Ammon's horn (tissue), 1 donor: ENCODE data around the gene BBLN.

Source experiments
- DNase-seq: peaks from one replicate; pipeline ENCODE4 v3.0.0-alpha.2; 2016; ENCODE audit warnings: low spot score

BBLN gene

DNA sequence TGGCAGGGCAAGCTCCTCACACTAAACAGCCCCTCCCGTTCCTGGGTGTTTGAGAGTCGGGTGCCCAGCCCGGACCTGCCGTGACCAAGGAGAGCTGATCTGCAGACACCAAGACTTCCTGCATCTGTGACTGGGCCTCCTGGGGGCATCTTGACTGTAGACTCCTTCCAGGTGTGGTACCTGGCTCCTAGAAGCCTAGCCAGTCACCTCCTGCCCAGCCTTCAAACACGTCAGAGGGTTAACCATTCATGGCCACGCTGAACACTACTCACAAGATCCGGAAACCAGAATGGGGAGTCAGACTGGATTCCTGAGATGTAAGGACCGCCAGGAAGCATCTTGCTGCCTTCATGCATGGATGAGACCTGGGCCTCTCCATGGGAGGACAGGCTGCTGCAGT lies 14.5 kb upstream of the BBLN start:
- DNase-seq: no peak

DNA sequence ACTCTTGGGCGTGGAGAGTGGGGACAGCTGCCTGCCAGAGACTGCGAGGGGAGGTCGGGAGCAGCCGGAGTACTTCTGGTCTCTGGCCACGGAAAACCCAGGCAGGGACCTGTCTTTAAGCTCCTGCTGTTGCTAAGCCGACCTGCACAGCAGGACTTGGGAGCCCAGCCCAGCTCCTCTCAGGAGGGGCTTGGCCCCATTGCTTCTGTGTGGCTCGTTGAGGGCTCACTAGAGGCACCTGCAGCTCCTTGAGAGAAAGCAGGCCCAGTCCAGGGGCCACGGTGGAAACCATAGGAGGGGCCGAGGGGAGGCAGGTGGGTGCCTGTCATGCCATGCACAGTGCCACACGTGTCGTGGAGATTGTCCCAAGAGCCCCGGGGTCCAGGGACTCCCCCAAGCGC lies 14.1 kb upstream of the BBLN start:
- DNase-seq: no peak

DNA sequence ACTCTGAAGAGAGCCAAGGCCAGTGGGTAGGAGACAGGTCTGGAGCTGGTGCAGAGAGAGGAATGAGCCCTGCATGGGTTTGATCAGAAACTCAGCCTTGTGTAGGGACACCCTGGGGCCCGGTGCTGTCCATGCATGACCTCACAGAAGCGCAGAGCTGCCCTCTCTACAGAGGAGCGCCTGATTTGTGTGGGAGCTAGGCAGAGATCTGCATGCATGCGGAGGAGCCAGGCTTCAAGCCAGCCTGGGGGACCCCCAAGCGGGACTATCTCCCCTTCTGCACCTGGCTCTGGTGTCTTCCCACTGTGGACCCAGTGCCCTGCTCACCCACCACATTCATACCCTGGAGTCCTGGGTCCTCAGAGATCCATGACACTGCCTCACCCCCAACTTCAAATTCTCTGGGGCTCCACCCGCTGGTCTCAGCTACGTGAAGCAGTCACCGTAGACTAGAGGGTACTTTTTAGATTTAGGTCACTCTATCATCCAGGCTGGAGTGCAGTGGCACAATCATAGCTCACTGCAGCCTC lies 13.4 kb upstream of the BBLN start:
- no peak for DNase-seq

GRCh38 chr9:128148509-128149000 lies 11.5 kb upstream of the BBLN start:
- DNase-seq: no peak

- no peak for DNase-seq
These were observed 10.9 kb upstream of the BBLN start, which contains the start of gene LCN2 for GRCh38 chr9:128149001-128149701. LCN2 (plus strand) TSS chr9:128149453; CDS start chr9:128149526, 73 bp downstream.

DNA sequence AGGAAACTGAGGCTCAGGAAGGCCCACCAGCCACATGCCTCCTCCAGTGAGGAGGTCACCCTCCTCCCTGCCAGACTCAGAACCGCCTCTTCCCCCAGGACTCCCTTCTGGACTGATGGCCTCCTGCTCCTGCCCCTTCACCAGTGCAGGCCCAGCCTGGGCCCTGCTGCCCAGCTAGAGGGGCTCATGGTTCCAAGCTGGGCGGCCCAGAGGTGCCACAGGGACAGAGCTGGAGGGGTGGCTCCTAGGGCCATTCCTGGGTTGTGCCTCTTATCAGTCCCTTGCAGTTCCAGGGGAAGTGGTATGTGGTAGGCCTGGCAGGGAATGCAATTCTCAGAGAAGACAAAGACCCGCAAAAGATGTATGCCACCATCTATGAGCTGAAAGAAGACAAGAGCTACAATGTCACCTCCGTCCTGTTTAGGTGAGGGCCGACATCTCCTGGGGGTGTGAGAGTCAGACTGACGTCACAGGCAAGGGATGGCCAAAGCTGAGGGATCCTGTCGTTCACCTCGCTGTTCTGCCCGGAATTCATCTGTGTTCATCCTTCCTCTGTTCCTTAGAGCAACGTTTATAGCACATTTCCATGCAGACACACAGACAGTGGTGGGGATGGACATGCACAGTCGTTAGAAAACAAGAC lies 10.0 kb upstream of the BBLN start:
- DNase-seq: no peak

- DNase-seq: no peak
These were observed 9.3 kb upstream of the BBLN start for GRCh38 chr9:128150594-128151308.

DNA sequence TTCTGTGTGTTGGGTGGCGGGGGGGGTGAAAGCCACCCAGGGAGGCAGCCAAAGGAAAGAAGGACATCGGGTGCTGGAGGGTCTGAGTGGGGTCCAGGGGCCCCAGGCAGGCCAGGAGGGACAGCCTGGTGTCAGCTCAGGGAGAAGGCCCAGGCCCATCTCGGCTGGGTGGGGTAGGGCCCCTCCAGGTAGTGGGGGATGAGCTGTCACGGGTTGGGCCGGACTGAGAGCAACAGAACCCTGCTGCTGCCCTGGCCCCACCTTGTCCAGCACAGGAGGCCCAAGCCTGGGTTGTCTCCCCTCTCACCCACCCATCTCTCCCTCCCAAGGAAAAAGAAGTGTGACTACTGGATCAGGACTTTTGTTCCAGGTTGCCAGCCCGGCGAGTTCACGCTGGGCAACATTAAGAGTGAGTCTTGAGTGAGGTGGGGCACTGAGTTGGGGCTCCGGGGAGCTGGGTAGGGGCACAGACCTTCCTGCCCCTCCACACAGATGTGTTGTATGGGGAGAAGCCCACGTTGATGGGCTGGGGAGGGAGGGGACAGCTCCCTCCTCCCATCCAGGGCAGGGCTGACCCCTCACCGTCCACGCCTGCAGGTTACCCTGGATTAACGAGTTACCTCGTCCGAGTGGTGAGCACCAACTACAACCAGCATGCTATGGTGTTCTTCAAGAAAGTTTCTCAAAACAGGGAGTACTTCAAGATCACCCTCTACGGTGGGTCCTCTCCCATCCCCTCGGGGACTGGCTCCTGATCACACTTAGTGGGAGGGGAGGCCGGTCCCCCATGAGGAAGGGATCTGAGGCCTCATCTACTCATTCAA lies 8.5 kb upstream of the BBLN start:
- DNase-seq: no peak

DNA sequence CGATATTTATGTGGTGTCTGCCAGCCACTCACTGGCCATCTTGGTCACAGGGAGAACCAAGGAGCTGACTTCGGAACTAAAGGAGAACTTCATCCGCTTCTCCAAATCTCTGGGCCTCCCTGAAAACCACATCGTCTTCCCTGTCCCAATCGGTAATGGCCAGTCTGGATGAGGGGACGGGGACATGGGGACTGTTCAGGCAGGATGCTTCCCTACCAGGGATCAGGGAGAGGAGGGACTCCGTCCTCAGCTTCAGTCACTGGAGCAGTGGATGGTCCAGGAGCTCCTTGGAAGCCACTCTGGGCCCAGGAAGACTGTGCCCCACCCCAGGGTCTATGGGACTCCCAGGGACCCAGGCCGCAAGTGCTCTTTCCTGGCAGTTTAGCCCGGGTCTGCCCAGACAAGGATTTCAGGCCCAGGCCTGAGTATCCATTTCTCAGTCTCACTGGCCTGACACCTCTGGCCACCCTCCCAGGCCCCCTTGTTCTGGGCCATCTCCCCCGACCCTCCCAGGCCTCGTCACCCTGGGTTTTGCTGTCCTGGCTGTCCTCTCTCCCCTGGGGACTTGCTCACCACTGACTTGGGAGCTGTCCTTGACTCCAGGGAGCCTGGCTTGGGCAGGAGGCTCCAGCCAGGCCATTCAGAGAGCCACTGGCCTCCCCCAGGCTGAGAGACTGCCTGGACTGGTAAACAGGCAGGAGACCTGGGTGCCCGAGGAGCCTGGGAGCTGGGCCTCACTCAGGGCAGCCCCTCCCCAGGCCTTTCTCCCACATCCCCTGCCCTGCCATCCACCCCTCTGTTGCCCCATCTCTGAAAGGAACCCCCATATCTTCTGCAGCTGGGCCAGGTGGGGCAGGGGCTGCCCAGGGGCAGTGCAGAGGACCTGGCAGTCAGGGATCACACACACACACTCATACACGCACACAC lies 7.7 kb upstream of the BBLN start:
- no peak for DNase-seq

- DNase-seq: no peak
These were observed 6.8 kb upstream of the BBLN start for GRCh38 chr9:128153060-128153946.

DNA sequence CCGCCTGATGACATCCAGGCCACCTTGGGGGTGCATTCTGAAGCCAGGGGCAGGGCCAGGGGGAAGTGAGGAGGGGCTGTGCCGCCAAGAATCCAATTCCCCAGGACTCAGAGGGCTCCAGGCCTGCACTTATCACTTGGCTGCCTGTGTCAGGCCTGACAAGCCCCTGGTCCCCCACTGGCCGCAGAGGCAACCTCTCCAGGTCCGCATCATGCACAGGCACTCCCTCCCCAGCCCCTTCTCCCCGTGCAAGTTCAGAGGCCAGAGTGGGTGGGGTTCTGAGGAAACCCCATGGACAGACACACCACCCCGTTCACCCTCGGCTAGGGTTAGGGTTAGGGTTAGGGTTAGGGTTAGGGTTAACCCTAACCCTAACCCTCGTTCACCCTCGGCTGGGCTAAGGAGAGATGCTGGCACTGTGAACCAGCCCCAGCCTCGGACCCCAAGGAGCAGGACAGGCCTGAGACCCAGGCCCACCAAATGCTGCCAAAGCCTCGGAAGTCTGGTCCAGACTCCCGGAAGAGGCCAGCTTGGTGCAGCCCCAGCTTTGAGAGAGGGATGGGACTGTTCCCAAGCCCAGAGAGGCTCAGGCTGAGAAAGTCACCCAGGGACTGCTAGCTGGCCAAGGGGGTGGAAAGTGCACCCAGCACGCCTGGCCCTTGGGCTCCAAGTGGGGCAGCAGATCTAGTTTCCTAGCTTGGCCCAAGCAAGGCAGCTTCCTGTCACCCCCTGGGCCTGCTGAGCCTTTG lies 5.9 kb upstream of the BBLN start:
- DNase-seq: no peak

GRCh38 chr9:128155736-128156500 lies 4.1 kb upstream of the BBLN start:
- DNase-seq: no peak

GRCh38 chr9:128159522-128159783 lies 612 bp upstream of the BBLN start:
- DNase-seq: no peak

- peak; percentile 50 for DNase-seq
These were observed 530 bp downstream of the BBLN start for GRCh38 chr9:128160603-128160987.

- no peak for DNase-seq
These were observed 1.3 kb downstream of the BBLN start for GRCh38 chr9:128161215-128161902.

DNA sequence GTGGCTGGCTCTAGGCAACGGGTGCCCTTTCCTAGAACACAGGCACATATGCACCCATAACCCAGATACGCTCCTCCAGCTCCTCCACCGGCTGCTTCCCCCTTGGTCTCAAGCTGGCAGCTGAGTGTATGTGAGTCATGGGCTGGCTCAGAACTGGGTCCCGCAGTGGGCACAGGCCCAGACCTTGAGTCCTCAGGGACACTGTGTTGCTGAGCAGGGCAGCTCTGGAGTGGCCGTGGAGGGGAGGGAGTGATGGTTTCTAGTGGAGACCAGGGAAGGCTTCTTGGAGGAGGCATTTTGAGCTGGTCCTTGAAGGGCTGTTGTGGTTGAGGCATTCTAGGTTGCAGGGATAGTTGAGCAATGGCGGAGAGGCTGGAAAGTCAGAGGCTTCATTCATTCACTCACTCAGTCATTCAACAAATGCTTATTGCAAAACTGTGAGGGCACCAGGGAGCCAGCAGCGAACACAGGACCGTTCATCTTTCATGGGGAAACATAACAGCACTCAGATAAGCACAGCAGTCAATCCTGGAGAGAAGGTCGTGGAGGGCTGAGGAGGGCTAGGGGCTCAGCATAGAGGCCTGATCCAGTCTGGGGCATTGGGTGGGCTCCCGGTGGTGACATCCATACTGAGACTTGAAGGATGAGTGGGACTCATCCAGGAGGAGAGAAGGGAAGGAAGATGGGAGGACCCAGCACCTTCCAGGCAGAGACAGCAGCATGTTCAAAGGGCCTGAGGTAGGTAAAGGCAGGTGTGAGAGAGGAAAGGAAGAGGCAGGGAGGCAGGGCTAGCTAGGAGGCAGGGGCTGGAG lies 2.4 kb downstream of the BBLN start:
- DNase-seq: peak; percentile 52

DNA sequence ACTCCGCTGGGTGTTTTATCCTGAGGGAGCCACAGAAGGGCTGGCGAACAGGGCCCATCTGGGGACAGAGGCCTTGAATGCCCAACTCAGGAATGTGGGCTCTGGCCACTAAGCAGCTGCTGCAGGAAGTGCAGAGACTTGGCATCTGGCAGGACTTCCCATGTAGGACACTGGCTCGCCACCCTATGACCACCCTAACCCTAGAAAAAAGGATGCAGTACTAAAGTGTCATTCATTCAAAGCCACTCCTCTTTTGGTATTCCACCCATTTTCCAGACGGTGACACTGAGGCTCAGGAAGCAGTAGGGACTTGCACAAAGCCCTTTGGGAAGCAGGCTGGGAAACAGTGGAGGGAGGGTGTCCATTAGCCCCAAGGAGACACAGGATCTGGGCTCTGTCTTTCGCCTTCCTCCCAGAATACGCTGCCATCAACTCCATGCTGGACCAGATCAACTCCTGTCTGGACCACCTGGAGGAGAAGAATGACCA lies 3.0 kb downstream of the BBLN start:
- no peak for DNase-seq
